Ascending aorta (tissue), 2 donors: ENCODE measurements around the gene KCNIP3. TPM values are rescaled to one million over a fixed set of nuclear protein-coding genes. Genes with fewer than 3 reads are reported as not detected.
A peak's percentile ranks its signal among the peaks of the same experiment; 100 is the strongest.

Experiments used
- DNase-seq, 2 donors: peaks; one replicate each; pipeline ENCODE4 v3.0.0-alpha.2; 2019; ENCODE audit warnings: low spot score in 2 of 2
- H3K27ac ChIP-seq, 2 donors: fragments of 200-600 bp; sonication (generic); one replicate each; pipeline ENCODE4 v1.5.1; 2016 to 2017; ENCODE audit warnings: mild to moderate bottlenecking in 1 of 2
- H3K27me3 ChIP-seq: fragments of 200-600 bp; sonication (generic); one replicate; pipeline ENCODE4 v1.5.1; 2017
- H3K36me3 ChIP-seq, 2 donors: fragments of 200-600 bp; sonication (generic); one replicate each; pipeline ENCODE4 v1.5.1; 2016
- H3K4me1 ChIP-seq, 2 donors: fragments of 200-600 bp; sonication (generic); one replicate each; pipeline ENCODE4 v1.5.1; 2016 to 2017; ENCODE audit warnings: mild to moderate bottlenecking in 1 of 2
- H3K4me3 ChIP-seq, 2 donors: fragments of 200-600 bp; sonication (generic); one replicate each; pipeline ENCODE4 v1.5.1; 2016 to 2017; ENCODE audit warnings: mild to moderate bottlenecking in 1 of 2
- H3K9me3 ChIP-seq, 2 donors: fragments of 200-600 bp; sonication (generic); one replicate each; pipeline ENCODE4 v1.5.1; 2016
- intact Hi-C: fragments of 100-400 bp; cut with DNase I; formaldehyde crosslinking; loops from one replicate; pipeline ENCODE4 v1.15.1; 2023
- total RNA-seq: library from RNA; depleted of rRNA; stranded (reverse); fragments of >200 nt; gene quantifications from one replicate; pipeline ENCODE4 v1.1.0, GENCODE V29; 2016
- TF ChIP-seq, protein P1 (sequence below), 3 experiments: fragments of 200-600 bp in 2 of 3; fragments of 450-650 bp in 1 of 3; sonication (generic) in 2 of 3; IDR thresholded peaks; one replicate each; pipeline ENCODE4 v1.5.1; 2016 to 2019; ENCODE audit warnings: antibody characterized with exemption in 3 of 3, mild to moderate bottlenecking in 1 of 3, moderate library complexity in 1 of 3

KCNIP3 gene
- total RNA-seq, 1 donor from 2014 or later: 5.2 TPM

DNA sequence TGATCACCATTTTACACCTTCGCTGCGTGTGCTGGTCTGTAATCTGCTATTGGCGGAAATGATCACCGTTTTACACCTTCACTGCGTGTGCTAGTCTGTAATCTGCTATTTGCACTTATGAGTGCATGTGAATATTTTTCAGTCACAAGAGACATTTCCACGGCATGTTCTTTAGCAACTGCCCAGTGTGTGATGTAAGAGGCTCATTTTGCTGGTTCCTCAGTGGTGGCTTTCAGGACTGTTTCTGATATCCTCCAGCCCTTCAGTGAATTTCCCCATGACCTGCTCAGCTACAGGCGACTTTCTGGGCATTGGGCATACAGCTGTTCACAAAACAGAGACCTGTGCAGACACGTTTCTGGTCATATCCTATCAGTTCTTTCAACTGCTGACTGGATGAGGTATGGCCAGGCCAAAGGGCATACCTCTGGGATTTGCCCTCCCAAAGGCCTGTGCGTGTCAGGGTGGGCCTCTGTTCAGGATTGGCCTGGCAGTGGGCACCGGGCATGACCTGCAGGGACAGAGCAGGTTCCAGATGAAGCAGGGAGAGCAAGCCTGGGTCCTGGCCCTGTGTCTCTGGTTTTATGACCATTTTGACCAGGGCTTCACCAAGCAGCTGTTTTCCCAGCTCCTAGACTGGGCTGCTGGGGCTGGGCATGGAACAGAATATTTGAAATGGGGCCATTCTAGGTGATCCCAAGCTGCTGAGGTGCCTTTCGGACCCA lies 23.4 kb upstream of the KCNIP3 start:
- Histone ChIP-seq H3K9me3 (no peaks in the 10 kb centered on the region), H3K36me3 (no peaks in the 10 kb centered on the region), H3K4me3 (no peak overlapping the region), H3K27me3 (no peaks in the 10 kb centered on the region), H3K27ac (no peak overlapping the region), H3K4me1 (no peaks in the 10 kb centered on the region)
- intact Hi-C loops: no loop called here
- TF ChIP-seq, protein P1, sequence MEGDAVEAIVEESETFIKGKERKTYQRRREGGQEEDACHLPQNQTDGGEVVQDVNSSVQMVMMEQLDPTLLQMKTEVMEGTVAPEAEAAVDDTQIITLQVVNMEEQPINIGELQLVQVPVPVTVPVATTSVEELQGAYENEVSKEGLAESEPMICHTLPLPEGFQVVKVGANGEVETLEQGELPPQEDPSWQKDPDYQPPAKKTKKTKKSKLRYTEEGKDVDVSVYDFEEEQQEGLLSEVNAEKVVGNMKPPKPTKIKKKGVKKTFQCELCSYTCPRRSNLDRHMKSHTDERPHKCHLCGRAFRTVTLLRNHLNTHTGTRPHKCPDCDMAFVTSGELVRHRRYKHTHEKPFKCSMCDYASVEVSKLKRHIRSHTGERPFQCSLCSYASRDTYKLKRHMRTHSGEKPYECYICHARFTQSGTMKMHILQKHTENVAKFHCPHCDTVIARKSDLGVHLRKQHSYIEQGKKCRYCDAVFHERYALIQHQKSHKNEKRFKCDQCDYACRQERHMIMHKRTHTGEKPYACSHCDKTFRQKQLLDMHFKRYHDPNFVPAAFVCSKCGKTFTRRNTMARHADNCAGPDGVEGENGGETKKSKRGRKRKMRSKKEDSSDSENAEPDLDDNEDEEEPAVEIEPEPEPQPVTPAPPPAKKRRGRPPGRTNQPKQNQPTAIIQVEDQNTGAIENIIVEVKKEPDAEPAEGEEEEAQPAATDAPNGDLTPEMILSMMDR (IDR thresholded peaks at IDR 0.05): no peak
- peak in 1 of 2 donors; percentile 58 for DNase-seq

DNA sequence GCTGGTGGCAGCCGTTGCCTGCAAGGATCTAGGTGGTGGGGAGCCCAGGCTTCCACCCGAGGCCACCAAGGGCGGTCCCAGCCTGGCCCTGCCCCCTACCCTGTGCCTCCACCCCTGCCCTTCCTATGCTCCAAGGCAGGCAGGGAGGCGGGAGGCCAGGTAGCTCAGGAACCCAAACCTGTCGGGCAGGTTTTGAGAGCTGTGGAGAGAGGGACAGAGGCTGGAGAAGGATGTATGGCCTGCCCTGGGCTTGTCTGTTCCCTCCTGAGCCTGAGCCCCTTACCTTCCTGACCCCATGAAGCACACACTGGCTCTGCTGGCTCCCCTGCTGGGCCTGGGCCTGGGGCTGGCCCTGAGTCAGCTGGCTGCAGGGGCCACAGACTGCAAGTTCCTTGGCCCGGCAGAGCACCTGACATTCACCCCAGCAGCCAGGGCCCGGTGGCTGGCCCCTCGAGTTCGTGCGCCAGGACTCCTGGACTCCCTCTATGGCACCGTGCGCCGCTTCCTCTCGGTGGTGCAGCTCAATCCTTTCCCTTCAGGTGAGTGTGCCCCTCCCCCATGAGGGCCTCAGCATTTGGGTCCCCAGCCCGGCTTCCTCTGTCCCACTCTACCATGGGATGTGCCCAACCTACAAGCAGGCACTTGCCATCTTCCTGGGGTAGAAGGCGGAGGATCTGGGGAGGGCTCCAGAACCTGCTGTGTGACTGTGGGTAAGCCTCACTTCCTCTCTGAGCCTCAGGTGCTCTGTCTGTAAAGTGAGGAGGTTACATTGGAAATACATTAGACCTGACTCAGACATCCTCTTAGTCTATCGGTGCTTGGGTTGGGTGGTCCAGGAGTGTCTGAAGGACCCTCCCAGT lies 22.6 kb upstream of the KCNIP3 start, which contains the start of gene PROM2:
PROM2 (plus strand) TSS at position 159 of the 860 bp plus-strand sequence; CDS start at position 296, 137 bp downstream.
- no peaks in the 10 kb centered on the region for H3K9me3 ChIP-seq
- no peaks in the 10 kb centered on the region for H3K4me1 ChIP-seq
- no peaks in the 10 kb centered on the region for H3K27me3 ChIP-seq
- TF ChIP-seq, protein P1 (IDR thresholded peaks at IDR 0.05): no peak
- H3K36me3 ChIP-seq: no peaks in the 10 kb centered on the region
- no peak within 1 kb of the TSS for H3K4me3 ChIP-seq
- DNase-seq: peak in 1 of 2 donors; percentile 61
- H3K27ac ChIP-seq: no peak within 1 kb of the TSS
- intact Hi-C loops: no loop called here

DNA sequence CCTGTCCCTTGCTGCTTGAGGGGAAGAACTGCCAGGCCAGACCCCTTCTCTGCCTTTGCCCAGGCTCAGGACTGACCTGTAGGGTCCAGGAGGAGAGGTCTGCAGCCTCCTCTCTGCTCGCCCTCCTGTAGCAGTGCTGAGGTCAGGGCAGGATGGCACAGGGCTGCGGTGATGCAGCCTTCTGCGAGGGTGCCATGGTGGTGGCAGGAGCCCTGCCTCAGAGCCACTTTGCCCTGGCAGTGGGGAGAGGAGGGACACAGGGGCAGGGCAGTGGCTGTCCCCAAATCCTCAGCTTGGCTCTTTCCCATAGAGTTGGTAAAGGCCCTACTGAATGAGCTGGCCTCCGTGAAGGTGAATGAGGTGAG lies 22.0 kb upstream of the KCNIP3 start:
- H3K4me3 ChIP-seq: no peak overlapping the region

DNA sequence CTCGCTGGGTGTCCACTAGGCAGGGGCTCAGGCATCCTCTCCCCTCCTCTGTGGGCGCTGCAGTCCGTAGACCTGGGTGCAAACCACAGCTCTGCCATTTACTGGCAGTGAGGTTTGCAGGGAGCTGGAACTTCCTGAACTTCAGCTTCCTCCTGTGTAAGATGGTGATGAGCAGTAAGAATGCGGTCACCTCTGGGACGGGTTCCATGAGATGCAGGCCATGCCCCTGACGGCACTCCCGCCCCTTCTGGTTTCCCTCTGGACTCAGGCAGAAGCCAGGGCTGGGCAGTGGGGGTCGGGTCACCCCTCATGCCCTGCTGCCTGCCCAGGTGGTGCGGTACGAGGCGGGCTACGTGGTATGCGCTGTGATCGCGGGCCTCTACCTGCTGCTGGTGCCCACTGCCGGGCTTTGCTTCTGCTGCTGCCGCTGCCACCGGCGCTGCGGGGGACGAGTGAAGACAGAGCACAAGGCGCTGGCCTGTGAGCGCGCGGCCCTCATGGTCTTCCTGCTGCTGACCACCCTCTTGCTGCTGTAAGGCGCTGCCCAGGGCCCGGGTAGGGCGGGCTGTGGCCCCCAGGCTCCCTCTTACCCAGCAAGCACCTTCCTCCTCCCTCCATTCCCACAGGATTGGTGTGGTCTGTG lies 21.4 kb upstream of the KCNIP3 start:
- peak in 1 of 2 donors; percentile 54 for DNase-seq
- Histone ChIP-seq H3K36me3 (no peaks in the 10 kb centered on the region), H3K9me3 (no peaks in the 10 kb centered on the region), H3K4me1 (no peaks in the 10 kb centered on the region), H3K4me3 (no peak overlapping the region), H3K27ac (no peak overlapping the region), H3K27me3 (no peaks in the 10 kb centered on the region)
- intact Hi-C loops: no loop called here
- TF ChIP-seq, protein P1 (IDR thresholded peaks at IDR 0.05): no peak

More for the DNA sequence above, 22.0 kb upstream of the KCNIP3 start:
- peak in 1 of 2 donors; percentile 12 for DNase-seq
- Histone ChIP-seq H3K4me1 (no peaks in the 10 kb centered on the region), H3K27me3 (no peaks in the 10 kb centered on the region), H3K27ac (no peak overlapping the region), H3K9me3 (no peaks in the 10 kb centered on the region), H3K36me3 (no peaks in the 10 kb centered on the region)
- TF ChIP-seq, protein P1 (IDR thresholded peaks at IDR 0.05): no peak
- intact Hi-C loops: no loop called here

DNA sequence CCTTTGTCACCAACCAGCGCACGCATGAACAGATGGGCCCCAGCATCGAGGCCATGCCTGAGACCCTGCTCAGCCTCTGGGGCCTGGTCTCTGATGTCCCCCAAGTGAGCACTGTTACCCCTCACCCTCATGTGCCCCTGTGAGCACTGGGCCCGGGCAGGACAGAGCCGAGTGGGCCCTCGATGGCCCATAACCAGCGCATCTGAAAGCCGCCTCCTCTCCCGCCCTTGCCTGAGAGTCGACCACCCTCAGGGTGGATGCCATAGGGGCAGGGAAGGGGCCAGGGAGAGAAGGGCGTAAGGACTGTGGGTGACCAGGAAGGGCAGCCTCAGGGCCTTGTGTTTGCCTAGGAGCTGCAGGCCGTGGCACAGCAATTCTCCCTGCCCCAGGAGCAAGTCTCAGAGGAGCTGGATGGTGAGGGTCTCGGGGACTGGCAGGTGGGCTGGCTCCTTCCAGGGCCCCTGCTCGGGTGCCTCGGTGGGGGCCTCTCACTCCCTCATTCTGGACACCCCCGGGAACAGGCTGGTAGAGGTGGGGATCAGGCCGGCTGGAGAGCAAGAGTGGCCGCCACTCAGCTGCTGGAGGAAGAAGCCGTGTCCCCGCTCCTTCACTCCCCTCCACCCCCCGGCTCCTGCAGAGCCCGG lies 20.8 kb upstream of the KCNIP3 start:
- H3K9me3 ChIP-seq: no peaks in the 10 kb centered on the region
- intact Hi-C loops: no loop called here
- no peak for DNase-seq
- no peak overlapping the region for H3K4me3 ChIP-seq
- H3K36me3 ChIP-seq: no peaks in the 10 kb centered on the region
- H3K4me1 ChIP-seq: no peaks in the 10 kb centered on the region
- H3K27me3 ChIP-seq: no peaks in the 10 kb centered on the region
- TF ChIP-seq, protein P1 (IDR thresholded peaks at IDR 0.05): no peak
- no peak overlapping the region for H3K27ac ChIP-seq
